ENCODE data around the gene ZMYND10. TPM values are rescaled to one million over a fixed set of nuclear protein-coding genes. Genes with fewer than 3 reads are reported as not detected.

The ZMYND10 gene
- total RNA-seq, 2 experiments from 2014 or later, result 1.0 to 1.3 TPM

- Mint-ChIP-seq H3K27me3 (no peaks in the 10 kb centered on the region), H3K9me3 (ENCODE audit: low read depth) (no peaks in the 10 kb centered on the region), H3K36me3 (ENCODE audit: low read depth) (peaks cover 9% of the 10 kb centered on the region), H3K4me1 (peaks cover 28% of the 10 kb centered on the region), H3K27ac (no peak overlapping the region), H3K4me3 (no peak overlapping the region)
- DNase-seq (no peak), ATAC-seq (no peak)
- intact Hi-C loops (cut with DNase I, micrococcal nuclease), result loop anchor here in 1 of 2 experiments (5.0 to 10.0 kb wide), 2 partner anchors 50 to 88 kb away; partner anchors contain the start of genes GNAI2 and LSMEM2
- CTCF ChIA-PET, result interaction anchor here (0.6 to 3.4 kb wide), 9 partner anchors 9 to 614 kb away, joined by 3 to 27 read pairs (median 7); partner anchors contain the start of genes CYB561D2, GNAI2, HYAL3 and NAA80
- POLR2A ChIA-PET, result no interaction called here
Observed at GRCh38 chr3:50325113-50325480, 20.4 kb downstream of the ZMYND10 start.

- intact Hi-C loops (cut with DNase I, micrococcal nuclease), result loop anchor here (1.0 to 10.0 kb wide), 3 partner anchors 50 to 87 kb away; partner anchors contain the start of genes GNAI2 (in 1 of the 2) and LSMEM2 (in 1 of the 2)
- CTCF ChIA-PET, result interaction anchor here (0.5 to 3.4 kb wide), 18 partner anchors 10 to 783 kb away, joined by 3 to 27 read pairs (median 4); partner anchors contain the start of genes CYB561D2, GNAI2, HYAL3 and NAA80
- Mint-ChIP-seq H3K9me3 (ENCODE audit: low read depth) (no peaks in the 10 kb centered on the region), H3K27me3 (no peaks in the 10 kb centered on the region), H3K36me3 (ENCODE audit: low read depth) (peaks cover 6% of the 10 kb centered on the region), H3K4me1 (peaks cover 32% of the 10 kb centered on the region), H3K27ac (no peak overlapping the region), H3K4me3 (no peak overlapping the region)
- POLR2A ChIA-PET, result interaction anchor here (1.0 kb wide), 1 partner anchor 13 kb away, joined by 3 read pairs; no protein-coding TSS in a partner anchor
- ATAC-seq (peak; percentile 32), DNase-seq (peak; percentile 79)
Observed at GRCh38 chr3:50324351-50325112, 21.0 kb downstream of the ZMYND10 start.

GRCh38 chr3:50323614-50324199, 21.8 kb downstream of the ZMYND10 start:
- DNase-seq, result no peak
- ChIA-PET POLR2A (interaction anchor here (1.0 kb wide), 1 partner anchor 13 kb away, joined by 3 read pairs; no protein-coding TSS in a partner anchor), CTCF (interaction anchor here (0.5 to 3.4 kb wide), 16 partner anchors 11 to 1831 kb away, joined by 3 to 27 read pairs (median 4); partner anchors contain the start of genes CYB561D2, HYAL3, IFRD2 and NAA80)
- Mint-ChIP-seq H3K9me3 (ENCODE audit: low read depth) (no peaks in the 10 kb centered on the region), H3K4me1 (peaks cover 38% of the 10 kb centered on the region), H3K27ac (peak overlapping the region; percentile 6), H3K4me3 (no peak overlapping the region), H3K36me3 (ENCODE audit: low read depth) (peaks cover 3% of the 10 kb centered on the region), H3K27me3 (no peaks in the 10 kb centered on the region)
- ATAC-seq, result no peak
- intact Hi-C loops (cut with DNase I, micrococcal nuclease), result loop anchor here (1.0 to 10.0 kb wide), 2 partner anchors 49 kb away; partner anchors contain the start of gene LSMEM2 (in 1 of the 2)

GRCh38 chr3:50323092-50323600, 22.4 kb downstream of the ZMYND10 start:
- H3K9me3 Mint-ChIP-seq (ENCODE audit: low read depth), result no peaks in the 10 kb centered on the region
- H3K36me3 Mint-ChIP-seq (ENCODE audit: low read depth), result no peaks in the 10 kb centered on the region
- intact Hi-C loops (cut with DNase I, micrococcal nuclease), result loop anchor here in 1 of 2 experiments (10.0 kb wide), 1 partner anchor 48 kb away; the partner anchor contains the start of gene LSMEM2

GRCh38 chr3:50322386-50323091, 23.0 kb downstream of the ZMYND10 start, which contains the start of gene HYAL2:
HYAL2 (minus strand) TSS chr3:50322745; CDS start chr3:50320489, 2,256 bp downstream.
- intact Hi-C loops (cut with DNase I, micrococcal nuclease), result loop anchor here in 1 of 2 experiments (10.0 kb wide), 1 partner anchor 48 kb away; the partner anchor contains the start of gene LSMEM2
- CTCF ChIA-PET, result interaction anchor here (0.7 to 3.4 kb wide), 4 partner anchors 9 to 59 kb away, joined by 3 to 27 read pairs (median 6); partner anchors contain the start of gene IFRD2
- DNase-seq (no peak), ATAC-seq (no peak)
- Mint-ChIP-seq H3K27me3 (no peaks in the 10 kb centered on the region), H3K9me3 (ENCODE audit: low read depth) (no peaks in the 10 kb centered on the region), H3K4me1 (peaks cover 36% of the 10 kb centered on the region), H3K27ac (peak within 1 kb of the TSS; percentile 85), H3K4me3 (peak within 1 kb of the TSS; percentile 70), H3K36me3 (ENCODE audit: low read depth) (no peaks in the 10 kb centered on the region)
- POLR2A ChIA-PET, result interaction anchor here (1.0 kb wide), 1 partner anchor 23 kb away, joined by 3 read pairs; the partner anchor contains the start of genes HYAL3 and NAA80

More at GRCh38 chr3:50323092-50323600, 22.4 kb downstream of the ZMYND10 start:
- Mint-ChIP-seq H3K4me3 (peak overlapping the region; percentile 12), H3K4me1 (peaks cover 37% of the 10 kb centered on the region), H3K27me3 (no peaks in the 10 kb centered on the region), H3K27ac (peak overlapping the region; percentile 42)
- ATAC-seq (no peak), DNase-seq (no peak)
- POLR2A ChIA-PET, result interaction anchor here (1.0 kb wide), 1 partner anchor 24 kb away, joined by 3 read pairs; the partner anchor contains the start of genes HYAL3 and NAA80
- CTCF ChIA-PET, result interaction anchor here (0.6 to 3.4 kb wide), 6 partner anchors 9 to 1832 kb away, joined by 3 to 27 read pairs (median 4); partner anchors contain the start of genes IFRD2 and RASSF1

- intact Hi-C loops (cut with DNase I, micrococcal nuclease), result loop anchor here in 1 of 2 experiments (10.0 kb wide), 1 partner anchor 47 kb away; the partner anchor contains the start of gene LSMEM2
- no peaks in the 10 kb centered on the region for H3K9me3 Mint-ChIP-seq (ENCODE audit: low read depth)
- peak overlapping the region; percentile 70 for H3K4me3 Mint-ChIP-seq
- DNase-seq (no peak), ATAC-seq (no peak)
- peaks cover 37% of the 10 kb centered on the region for H3K4me1 Mint-ChIP-seq
- ChIA-PET CTCF (interaction anchor here (2.0 to 3.4 kb wide), 2 partner anchors 10 to 15 kb away, joined by 6 to 27 read pairs; no protein-coding TSS in a partner anchor), POLR2A (interaction anchor here (1.0 to 1.8 kb wide), 2 partner anchors 15 to 23 kb away, joined by 3 to 4 read pairs; partner anchors contain the start of genes HYAL3 and NAA80)
- H3K27ac Mint-ChIP-seq, result no peak overlapping the region
- no peaks in the 10 kb centered on the region for H3K27me3 Mint-ChIP-seq
- H3K36me3 Mint-ChIP-seq (ENCODE audit: low read depth), result no peaks in the 10 kb centered on the region
Observed at GRCh38 chr3:50322115-50322385, 23.5 kb downstream of the ZMYND10 start.

- intact Hi-C loops (cut with DNase I, micrococcal nuclease), result loop anchor here (1.0 to 10.0 kb wide), 10 partner anchors 15 to 127 kb away; partner anchors contain the start of genes HYAL3 (in 2 of the 2), NAA80 (in 2 of the 2), IFRD2 (in 1 of the 2) and LSMEM2 (in 1 of the 2)
- ATAC-seq (peak; percentile 79), DNase-seq (peak; percentile 90)
- Mint-ChIP-seq H3K27me3 (no peaks in the 10 kb centered on the region), H3K4me3 (peak overlapping the region; percentile 84), H3K36me3 (ENCODE audit: low read depth) (no peaks in the 10 kb centered on the region), H3K9me3 (ENCODE audit: low read depth) (no peaks in the 10 kb centered on the region), H3K4me1 (peaks cover 38% of the 10 kb centered on the region), H3K27ac (peak overlapping the region; percentile 85)
- CTCF ChIA-PET, result interaction anchor here (0.5 to 2.0 kb wide), 3 partner anchors 10 to 271 kb away, joined by 3 to 6 read pairs (median 3); no protein-coding TSS in a partner anchor
- POLR2A ChIA-PET, result interaction anchor here (0.7 to 1.8 kb wide), 2 partner anchors 16 to 22 kb away, joined by 3 to 4 read pairs; no protein-coding TSS in a partner anchor
Observed at GRCh38 chr3:50321336-50322114, 24.0 kb downstream of the ZMYND10 start.

- Mint-ChIP-seq H3K4me1 (peaks cover 37% of the 10 kb centered on the region), H3K4me3 (peak overlapping the region; percentile 84), H3K9me3 (ENCODE audit: low read depth) (no peaks in the 10 kb centered on the region), H3K36me3 (ENCODE audit: low read depth) (no peaks in the 10 kb centered on the region), H3K27ac (peak overlapping the region; percentile 80), H3K27me3 (no peaks in the 10 kb centered on the region)
- DNase-seq, result peak; percentile 75
- ChIA-PET POLR2A (interaction anchor here (0.7 to 1.8 kb wide), 2 partner anchors 16 to 21 kb away, joined by 3 to 4 read pairs; no protein-coding TSS in a partner anchor), CTCF (interaction anchor here (0.5 to 2.9 kb wide), 6 partner anchors 11 to 272 kb away, joined by 3 to 11 read pairs (median 3); partner anchors contain the start of genes HYAL3 and NAA80)
- ATAC-seq, result peak; percentile 47
- intact Hi-C loops (cut with DNase I, micrococcal nuclease), result loop anchor here (1.0 to 10.0 kb wide), 10 partner anchors 16 to 126 kb away; partner anchors contain the start of genes HYAL3 (in 2 of the 2), NAA80 (in 2 of the 2), IFRD2 (in 1 of the 2) and LSMEM2 (in 1 of the 2)
Observed at GRCh38 chr3:50320853-50321335, 24.6 kb downstream of the ZMYND10 start.
